AG20443 (cell line): ENCODE results near the gene GNA12.
A peak's percentile ranks its signal among the peaks of the same experiment; 100 is the strongest.

ENCODE experiments used
- DNase-seq: peaks from one replicate; pipeline ENCODE4 v3.0.0; 2012; ENCODE audit warnings: low spot score, mixed read lengths

Gene GNA12

DNA sequence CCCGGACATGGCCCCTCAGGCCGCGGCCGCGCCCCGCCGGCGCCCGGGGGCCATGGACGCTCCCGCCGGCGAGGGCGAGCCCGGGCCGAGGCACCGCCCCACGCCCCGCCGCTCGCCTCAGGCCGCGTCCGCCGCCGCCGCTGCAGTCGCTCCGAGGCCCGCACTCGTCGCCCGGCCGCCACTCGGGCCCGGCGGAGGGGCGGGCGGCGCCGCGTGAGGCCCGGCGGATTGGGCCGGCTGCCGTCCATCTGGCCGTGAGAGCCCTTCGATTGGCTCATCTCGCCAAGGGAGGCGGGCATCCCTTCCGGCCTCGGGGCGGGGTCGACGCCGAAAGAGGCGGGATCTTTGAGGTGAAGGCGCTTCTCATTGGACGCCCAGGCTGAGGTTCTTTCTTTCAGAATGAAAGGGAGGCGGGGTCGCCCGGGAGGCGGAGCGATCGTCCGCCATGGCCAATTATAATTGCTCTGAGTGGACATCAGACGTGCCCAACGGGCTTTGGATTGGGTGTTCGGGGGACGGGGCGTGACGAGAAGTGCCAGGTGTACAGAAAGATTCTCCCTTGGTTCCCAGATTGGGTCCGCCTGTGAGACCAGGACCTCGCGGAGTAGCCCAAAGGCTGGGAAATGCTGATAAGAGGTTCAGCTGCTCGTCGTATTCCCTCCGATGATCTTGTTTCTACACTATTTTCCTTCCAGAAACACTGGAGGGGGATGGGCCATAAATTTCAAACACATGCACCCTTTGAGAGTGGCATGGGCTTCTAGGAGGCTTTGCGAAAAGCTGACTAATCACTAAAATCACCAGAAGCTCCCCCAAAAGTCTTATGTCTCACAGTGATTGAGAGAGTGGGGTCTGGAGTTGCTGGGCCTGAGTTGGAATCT is at the start of gene GNA12:
GNA12 (minus strand) TSS at position 156 of the 881 bp plus-strand sequence; CDS start at position 9, 147 bp downstream.
- peak; percentile 99 for DNase-seq

- no peak for DNase-seq
These were observed 49.3 kb upstream of the GNA12 start for GRCh38 chr7:2893411-2893861.

DNA sequence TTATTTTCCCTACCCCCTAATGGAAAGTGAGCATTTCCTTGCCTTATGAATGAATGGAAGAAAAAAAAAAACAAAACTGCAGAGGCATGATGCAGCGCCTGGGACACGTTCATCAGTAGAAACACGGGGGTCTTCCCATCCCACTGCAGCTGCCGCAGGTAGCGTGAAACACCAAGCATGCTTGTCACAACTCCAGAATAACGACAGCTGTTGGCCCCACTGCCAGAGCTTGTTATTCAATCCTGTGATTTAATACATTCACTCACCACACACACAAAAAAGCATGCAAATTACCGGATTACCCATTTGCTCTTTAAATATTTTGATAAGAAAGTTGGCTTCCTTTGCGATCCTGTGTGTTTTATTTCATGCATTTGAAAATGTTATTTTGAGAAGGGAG is 48.4 kb upstream of the GNA12 start:
- DNase-seq = no peak

- DNase-seq = no peak
These were observed 43.7 kb upstream of the GNA12 start for GRCh38 chr7:2887816-2888215.

DNA sequence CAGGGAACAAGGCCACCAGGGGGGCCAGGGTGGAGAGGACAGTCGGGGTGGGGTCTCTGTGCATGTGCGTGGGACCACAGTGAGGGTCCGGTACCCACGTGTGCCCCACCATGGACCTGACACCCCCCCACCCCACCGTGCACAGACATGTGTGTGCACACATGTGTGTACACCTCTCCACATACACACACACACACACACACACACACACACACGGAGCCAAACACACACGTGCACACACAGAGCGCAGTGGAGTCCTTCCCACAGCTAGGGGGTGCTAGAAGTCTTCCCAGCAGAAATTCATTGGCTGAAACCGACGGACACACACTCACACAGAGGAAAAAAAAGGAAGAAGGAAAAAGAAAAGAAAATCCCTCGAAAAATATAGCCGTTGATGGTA is 42.8 kb upstream of the GNA12 start:
- peak; percentile 80 for DNase-seq

- DNase-seq = no peak
These were observed 42.3 kb upstream of the GNA12 start for GRCh38 chr7:2886391-2886790.

GRCh38 chr7:2884161-2884560 is 40.1 kb upstream of the GNA12 start:
- no peak for DNase-seq

DNA sequence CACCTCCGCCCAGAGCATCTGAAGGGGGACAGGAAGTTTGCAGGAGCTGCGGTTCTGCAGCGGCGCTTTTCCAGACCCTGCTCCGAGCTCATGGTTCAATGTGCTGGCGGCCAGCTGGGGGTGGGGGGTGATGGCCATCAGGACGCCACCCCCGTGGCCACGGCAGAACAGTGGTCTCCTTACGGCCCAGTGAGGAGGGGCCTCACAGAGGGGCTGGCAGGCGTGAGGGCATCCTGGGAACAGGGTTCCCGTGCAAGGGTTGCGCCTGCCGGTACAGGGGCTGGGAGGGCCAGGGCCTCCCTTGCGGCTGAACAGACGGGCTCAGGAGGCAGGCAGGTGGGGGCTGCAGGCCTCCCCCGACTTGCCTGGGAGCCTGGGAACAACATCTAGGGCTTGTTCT is 39.0 kb upstream of the GNA12 start:
- DNase-seq = no peak

DNA sequence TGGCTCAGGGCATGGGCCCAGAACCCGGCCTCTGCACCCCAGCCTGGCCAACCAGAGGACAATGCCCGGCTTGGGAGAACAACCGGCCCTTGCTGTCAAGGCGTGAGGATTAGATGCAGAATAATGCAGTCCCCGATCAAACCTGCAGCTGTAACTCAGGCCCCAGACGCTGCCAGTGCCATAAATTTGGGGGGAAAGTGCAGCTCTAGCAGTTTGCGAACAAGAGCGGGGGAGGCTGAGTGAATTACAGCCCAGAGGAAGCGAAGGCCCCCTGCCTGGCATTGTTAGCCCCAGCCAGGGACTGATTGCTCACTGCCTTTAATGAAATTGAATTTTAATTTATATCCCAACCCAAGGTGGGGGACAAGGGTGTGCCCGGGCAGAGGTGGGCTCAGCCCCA is 38.0 kb upstream of the GNA12 start:
- DNase-seq = no peak

GRCh38 chr7:2880874-2881533 is 36.9 kb upstream of the GNA12 start:
- DNase-seq = no peak

- no peak for DNase-seq
These were observed 35.9 kb upstream of the GNA12 start for GRCh38 chr7:2880051-2880450.

GRCh38 chr7:2879354-2879753 is 35.2 kb upstream of the GNA12 start:
- no peak for DNase-seq

GRCh38 chr7:2878306-2878705 is 34.2 kb upstream of the GNA12 start:
- no peak for DNase-seq

- DNase-seq = peak; percentile 86
These were observed 32.1 kb upstream of the GNA12 start for GRCh38 chr7:2876031-2876731.

GRCh38 chr7:2873686-2874551 is 29.8 kb upstream of the GNA12 start:
- peak; percentile 70 for DNase-seq

DNA sequence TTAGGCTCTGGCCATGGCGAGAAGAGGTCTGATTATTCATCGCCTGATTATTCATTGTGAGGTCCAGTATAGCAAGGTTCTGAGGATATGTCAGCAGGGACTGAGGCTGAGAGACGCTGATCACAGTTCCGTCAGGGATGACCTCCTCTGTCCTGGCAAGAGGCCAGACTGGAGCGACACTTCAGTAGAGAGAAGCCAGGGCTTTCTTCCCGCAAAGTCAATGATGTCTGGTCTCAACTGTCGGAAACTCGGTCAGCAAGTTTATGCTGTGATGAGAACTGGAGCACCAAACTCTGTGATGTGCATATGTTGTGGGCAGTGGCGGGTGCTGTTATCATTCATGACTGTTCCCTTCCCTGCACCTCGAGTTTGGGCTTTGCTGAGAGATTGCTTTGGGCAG is 29.0 kb upstream of the GNA12 start:
- no peak for DNase-seq

DNA sequence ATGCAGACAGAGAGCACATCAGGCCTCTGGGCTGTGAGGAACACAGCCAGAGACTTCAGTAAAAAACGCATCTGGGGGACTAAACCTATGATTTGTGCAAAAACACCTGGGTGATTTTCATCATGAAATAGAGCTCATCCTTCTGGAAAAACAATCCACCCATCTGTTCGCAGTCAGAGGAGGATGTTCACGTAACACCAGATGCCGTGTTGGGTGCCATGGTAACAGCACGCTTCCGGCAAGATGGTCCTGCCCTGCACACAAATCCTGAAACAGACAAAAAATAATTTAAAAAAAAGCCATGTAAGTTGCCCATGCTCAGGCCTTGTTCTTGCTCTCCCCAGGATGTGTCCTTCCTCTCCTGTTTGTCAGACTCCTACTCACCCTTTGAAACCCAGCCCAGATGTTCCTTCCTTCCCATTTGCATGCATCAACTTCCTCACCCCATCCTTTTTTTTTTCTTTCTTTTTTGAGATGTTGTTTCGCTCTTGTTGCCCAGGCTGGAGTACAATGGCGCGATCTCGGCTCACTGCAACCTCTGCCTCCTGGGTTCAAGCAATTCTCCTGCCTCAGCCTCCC is 28.3 kb upstream of the GNA12 start:
- DNase-seq = peak; percentile 7

- DNase-seq = peak; percentile 73
These were observed 26.4 kb upstream of the GNA12 start for GRCh38 chr7:2870471-2870931.

GRCh38 chr7:2869981-2870380 is 25.9 kb upstream of the GNA12 start:
- DNase-seq = peak; percentile 7

GRCh38 chr7:2866601-2867000 is 22.5 kb upstream of the GNA12 start:
- no peak for DNase-seq

GRCh38 chr7:2864999-2865670 is 21.0 kb upstream of the GNA12 start:
- peak; percentile 80 for DNase-seq
